Skeletal muscle tissue (tissue), 4 donors: Measurements from ENCODE around the gene PLEKHH3. TPM values are rescaled to one million over a fixed set of nuclear protein-coding genes. Genes with fewer than 3 reads are reported as not detected.
A peak's percentile ranks its signal among the peaks of the same experiment; 100 is the strongest.

ENCODE experiments used
- H3K27ac ChIP-seq: one replicate; pipeline ENCODE4 v1.7.0; 2013; ENCODE audit warnings: mild to moderate bottlenecking, low read depth, low read length, inconsistent platforms
- H3K27me3 ChIP-seq, 3 donors: one replicate each; pipeline ENCODE4 v1.7.0; 2013; ENCODE audit warnings: low read length in 3 of 3; ENCODE audit not compliant: control insufficient read depth in 3 of 3, insufficient read depth in 3 of 3
- H3K36me3 ChIP-seq, 3 donors: one replicate each; pipeline ENCODE4 v1.7.0; 2013; ENCODE audit warnings: low read length in 3 of 3; ENCODE audit not compliant: control insufficient read depth in 3 of 3, insufficient read depth in 3 of 3
- H3K4me1 ChIP-seq, 3 donors: one replicate each; pipeline ENCODE4 v1.7.0; 2013; ENCODE audit warnings: low read length in 3 of 3, mild to moderate bottlenecking in 3 of 3; ENCODE audit not compliant: control insufficient read depth in 3 of 3, insufficient read depth in 3 of 3
- H3K4me3 ChIP-seq, 3 donors: one replicate each; pipeline ENCODE4 v1.7.0; 2013; ENCODE audit warnings: low read length in 3 of 3
- H3K9ac ChIP-seq, 3 donors: one replicate each; pipeline ENCODE4 v1.7.0; 2013; ENCODE audit warnings: low read length in 3 of 3, mild to moderate bottlenecking in 3 of 3, moderate library complexity in 2 of 3, low read depth in 1 of 3
- H3K9me3 ChIP-seq, 3 donors: one replicate each; pipeline ENCODE4 v1.7.0; 2013; ENCODE audit warnings: low read length in 3 of 3; ENCODE audit not compliant: control insufficient read depth in 3 of 3
- total RNA-seq: library from RNA; depleted of rRNA; stranded (reverse); fragments of >200 nt; gene quantifications from one replicate; pipeline ENCODE4 v1.2.3, GENCODE V29; 2014
- donor health status: Osteomylitis.

The PLEKHH3 gene
- total RNA-seq, 1 donor from 2014 or later, result 20.4 TPM

GRCh38 chr17:42679492-42680330 is 2.9 kb upstream of the PLEKHH3 start:
- Histone ChIP-seq H3K36me3 (no peaks in the 10 kb centered on the region), H3K9ac (peak overlapping the region; percentile 84 to 92 (median 91)), H3K9me3 (no peaks in the 10 kb centered on the region), H3K4me1 (peaks cover 53 to 69% (median 57%) of the 10 kb centered on the region in 3 donors), H3K27me3 (peaks cover 0 to 3% (median 0%) of the 10 kb centered on the region in 3 donors), H3K27ac (peak overlapping the region; percentile 96), H3K4me3 (peak overlapping the region; percentile 72 to 92 (median 86))

DNA sequence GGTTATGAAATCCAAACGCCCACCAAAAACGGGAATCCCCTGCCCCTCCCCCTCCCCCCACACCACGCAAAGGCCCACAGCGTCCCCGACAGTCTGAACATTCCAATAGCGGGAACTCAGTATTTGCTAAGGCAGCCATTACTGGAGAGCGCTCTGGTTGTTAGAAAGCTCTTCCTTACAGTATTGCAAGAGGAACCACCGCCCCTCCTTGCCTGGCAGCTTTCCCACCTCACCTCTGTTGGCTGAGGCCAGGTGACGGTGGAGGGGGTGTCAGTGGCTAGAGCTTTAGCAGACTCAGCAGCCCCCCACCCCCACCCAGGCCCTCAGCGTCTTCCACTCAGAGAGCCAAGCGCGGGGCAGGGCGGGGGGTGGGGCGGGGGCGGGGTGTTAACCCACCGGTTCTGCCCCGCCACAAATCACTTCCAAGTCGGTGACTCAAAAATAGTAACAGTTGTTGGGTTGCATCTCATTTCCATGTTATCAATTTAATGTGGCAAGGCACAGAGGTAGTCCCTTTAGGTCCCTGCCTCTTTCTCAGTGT is 2.2 kb upstream of the PLEKHH3 start:
- H3K4me1 ChIP-seq, result peaks cover 56 to 73% (median 61%) of the 10 kb centered on the region in 3 donors
- H3K9ac ChIP-seq, result peak overlapping the region; percentile 84 to 92 (median 91)
- peaks cover 0 to 3% (median 0%) of the 10 kb centered on the region in 3 donors for H3K27me3 ChIP-seq
- peak overlapping the region; percentile 96 for H3K27ac ChIP-seq
- no peaks in the 10 kb centered on the region for H3K9me3 ChIP-seq
- peak overlapping the region; percentile 73 to 92 (median 86) for H3K4me3 ChIP-seq
- H3K36me3 ChIP-seq, result peaks cover 0 to 2% (median 0%) of the 10 kb centered on the region in 3 donors

GRCh38 chr17:42677921-42678781 is 1.4 kb upstream of the PLEKHH3 start:
- peaks cover 1 to 8% (median 6%) of the 10 kb centered on the region in 3 donors for H3K36me3 ChIP-seq
- peak overlapping the region; percentile 78 to 86 (median 81) for H3K4me3 ChIP-seq
- H3K9me3 ChIP-seq, result no peaks in the 10 kb centered on the region
- peaks cover 0 to 3% (median 0%) of the 10 kb centered on the region in 3 donors for H3K27me3 ChIP-seq
- H3K27ac ChIP-seq, result peak overlapping the region; percentile 96
- peaks cover 57 to 72% (median 60%) of the 10 kb centered on the region in 3 donors for H3K4me1 ChIP-seq
- H3K9ac ChIP-seq, result peak overlapping the region; percentile 85 to 91 (median 89)

DNA sequence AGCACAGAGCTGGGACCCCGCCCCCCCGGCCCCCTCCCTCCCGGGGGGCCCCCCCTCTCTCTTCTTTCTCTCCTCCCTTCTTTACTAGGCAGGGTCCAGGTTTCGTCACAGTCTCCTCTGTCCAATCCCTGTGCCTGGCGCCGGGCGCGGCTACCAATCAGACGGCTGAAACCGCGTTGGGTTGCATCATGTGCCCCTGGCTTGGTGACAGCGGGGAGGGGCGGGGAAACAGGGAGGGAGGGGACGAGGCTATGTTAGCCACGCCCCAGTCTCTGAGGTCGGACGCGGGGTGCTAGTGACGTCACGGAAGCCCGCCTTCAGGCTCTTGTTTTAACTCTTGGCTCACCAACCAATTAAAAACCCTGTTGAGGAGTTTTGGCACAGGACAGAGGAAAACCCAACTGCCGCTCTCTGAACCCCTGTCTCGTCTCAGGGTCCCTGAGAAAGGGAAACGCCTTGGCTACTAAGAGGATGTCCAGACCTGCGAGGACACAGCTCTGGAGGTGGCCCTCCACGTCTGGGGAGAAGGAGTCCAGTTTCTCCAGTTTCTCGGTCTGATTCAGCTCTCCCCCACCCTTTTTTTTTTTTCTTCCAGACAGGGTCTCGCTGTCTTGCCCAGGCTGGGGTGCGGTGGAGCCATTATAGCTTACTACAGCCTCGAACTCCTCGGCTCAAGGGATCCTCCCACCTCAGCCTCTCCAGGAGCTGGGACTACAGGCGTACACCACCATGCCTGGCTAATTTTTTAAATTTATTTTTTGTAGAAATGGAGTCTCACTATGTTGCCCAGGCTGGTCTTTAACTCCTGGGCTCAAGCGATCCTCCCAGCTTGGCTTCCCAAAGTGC is 441 bp upstream of the PLEKHH3 start:
- H3K4me1 ChIP-seq, result peaks cover 53 to 72% (median 56%) of the 10 kb centered on the region in 3 donors
- peak overlapping the region; percentile 97 for H3K27ac ChIP-seq
- peak overlapping the region; percentile 86 to 94 (median 90) for H3K4me3 ChIP-seq
- peaks cover 11 to 16% (median 15%) of the 10 kb centered on the region in 3 donors for H3K36me3 ChIP-seq
- peak overlapping the region; percentile 85 to 97 (median 91) for H3K9ac ChIP-seq
- H3K27me3 ChIP-seq, result peaks cover 0 to 2% (median 0%) of the 10 kb centered on the region in 3 donors
- no peaks in the 10 kb centered on the region for H3K9me3 ChIP-seq

GRCh38 chr17:42675965-42676423 is 800 bp downstream of the PLEKHH3 start:
- Histone ChIP-seq H3K4me1 (peaks cover 44 to 73% (median 45%) of the 10 kb centered on the region in 3 donors), H3K27me3 (no peaks in the 10 kb centered on the region), H3K9ac (peak overlapping the region; percentile 94 to 97 (median 95))

DNA sequence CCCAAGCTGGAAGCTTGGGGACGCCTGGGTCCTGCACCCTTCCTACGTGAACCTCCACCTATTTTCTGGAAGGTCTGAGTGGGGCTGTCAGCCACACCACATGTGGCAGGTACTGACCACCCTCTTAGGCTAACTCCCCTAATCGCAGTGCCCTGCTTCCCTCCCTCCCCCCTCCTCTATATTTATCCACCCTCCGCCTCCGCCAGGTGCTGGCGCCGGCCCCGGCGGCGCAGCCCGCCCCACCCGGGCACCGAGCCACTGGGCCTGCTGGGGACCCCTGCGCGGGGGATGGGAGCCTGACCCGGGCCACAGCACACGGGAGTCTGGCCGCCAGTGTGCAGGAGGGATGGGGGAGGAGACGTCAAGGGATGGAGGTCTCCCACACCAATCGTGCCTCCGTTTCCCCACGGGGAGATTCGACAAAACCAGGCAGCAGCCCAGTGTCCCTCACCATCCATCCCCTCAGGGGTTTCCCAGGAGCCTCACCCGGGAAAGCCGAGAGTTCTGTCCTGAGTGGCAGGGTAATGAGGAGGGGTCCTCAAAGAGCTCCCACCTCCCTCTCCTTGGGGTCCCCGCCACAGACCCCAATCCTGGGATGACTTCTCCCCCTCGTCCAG is 1.3 kb downstream of the PLEKHH3 start:
- Histone ChIP-seq H3K9ac (peak overlapping the region; percentile 94 to 97 (median 95)), H3K4me1 (peaks cover 41 to 74% (median 42%) of the 10 kb centered on the region in 3 donors), H3K4me3 (peak overlapping the region; percentile 90 to 94 (median 93)), H3K27ac (peak overlapping the region; percentile 97), H3K27me3 (no peaks in the 10 kb centered on the region), H3K36me3 (peaks cover 26 to 30% (median 27%) of the 10 kb centered on the region in 3 donors), H3K9me3 (no peaks in the 10 kb centered on the region)

More at GRCh38 chr17:42675965-42676423, 800 bp downstream of the PLEKHH3 start:
- Histone ChIP-seq H3K9me3 (no peaks in the 10 kb centered on the region), H3K27ac (peak overlapping the region; percentile 97), H3K36me3 (peaks cover 22 to 26% (median 25%) of the 10 kb centered on the region in 3 donors), H3K4me3 (peak overlapping the region; percentile 90 to 94 (median 93))

DNA sequence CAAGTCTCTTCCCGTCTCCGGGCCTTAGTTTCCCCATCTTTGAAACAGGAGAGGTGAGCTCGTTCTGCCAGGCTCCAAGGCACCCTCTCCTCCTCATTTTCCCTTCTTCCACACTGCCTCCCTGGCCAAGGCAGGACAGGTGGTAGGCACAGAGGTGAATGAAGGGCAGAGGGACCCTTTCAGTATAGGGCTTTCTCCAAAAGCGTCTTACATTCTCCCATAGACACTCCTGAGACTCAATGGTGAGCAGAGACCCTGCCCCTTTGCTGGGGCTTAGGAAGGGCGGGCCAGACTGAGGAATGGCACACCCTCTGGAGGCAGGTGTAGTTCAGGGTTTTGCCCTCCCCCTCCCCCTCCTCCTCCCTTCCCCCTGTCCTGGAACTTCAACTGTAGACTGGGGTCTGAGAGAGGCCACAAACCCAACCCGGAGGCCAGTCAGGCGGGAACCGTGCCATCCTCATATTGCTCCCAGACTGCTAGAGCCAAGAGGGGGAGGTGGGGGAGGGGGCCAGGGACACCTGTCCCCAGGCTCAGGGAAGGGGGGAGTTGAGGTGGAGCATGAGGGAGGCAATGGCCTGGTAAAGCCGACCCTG is 1.9 kb downstream of the PLEKHH3 start:
- Histone ChIP-seq H3K9me3 (no peaks in the 10 kb centered on the region), H3K4me3 (peak overlapping the region; percentile 90 to 94 (median 93)), H3K27ac (peak overlapping the region; percentile 97), H3K9ac (peak overlapping the region; percentile 94 to 97 (median 95)), H3K36me3 (peaks cover 29 to 34% (median 30%) of the 10 kb centered on the region in 3 donors), H3K4me1 (peaks cover 35 to 71% (median 36%) of the 10 kb centered on the region in 3 donors), H3K27me3 (no peaks in the 10 kb centered on the region)
